Motor neuron (in vitro differentiated cells): ENCODE results near the gene ATF4. TPM values are rescaled to one million over a fixed set of nuclear protein-coding genes. Genes with fewer than 3 reads are reported as not detected.

ENCODE experiments used
- ATAC-seq, 8 experiments: fragments of 200-7000 bp; cut with Tn5 transposase; replicated peaks in 6 of 8; 2 replicates each; pipeline ENCODE4 v1.8.0; 2021; ENCODE audit warnings: mild to moderate bottlenecking in 8 of 8, moderate library complexity in 8 of 8
- H3K27ac ChIP-seq, 2 donors: fragments of 250-450 bp; sonication (Bioruptor Pico); 2 replicates each; pipeline ENCODE4 v1.9.0; 2021; ENCODE audit warnings: antibody characterized with exemption in 2 of 2, mild to moderate bottlenecking in 2 of 2, moderate library complexity in 1 of 2
- H3K4me1 ChIP-seq, 2 donors: fragments of 250-450 bp; sonication (Bioruptor Pico); replicated peaks in 1 of 2; 2 replicates each; pipeline ENCODE4 v1.6.1; 2021; ENCODE audit warnings: antibody characterized with exemption in 2 of 2, mild to moderate bottlenecking in 2 of 2, moderate library complexity in 1 of 2
- H3K4me3 ChIP-seq, 5 donors: fragments of 250-450 bp; sonication (Bioruptor Pico); 2 replicates each; pipeline ENCODE4 v1.9.0; 2021; ENCODE audit warnings: antibody characterized with exemption in 5 of 5, mild to moderate bottlenecking in 5 of 5, moderate library complexity in 4 of 5
- WGBS, 10 experiments: fragments of 450-650 bp; shearing (Covaris generic); methylation state at CpG; one replicate each; pipeline ENCODE4 v1.0.0; 2022; 5-methylcytosine and 5-hydroxymethylcytosine counted together
- in situ Hi-C, 9 experiments: fragments of 400-800 bp; cut with MboI; loops; one replicate each; pipeline ENCODE4 v1.15.0; 2021; ENCODE audit warnings: low sequenced_read_pairs in 9 of 9, low pct_unique_long_range_greater_than_20kb in 2 of 9; ENCODE audit not compliant: unreplicated experiment in 9 of 9
- total RNA-seq, 8 experiments: library from RNA; unstranded; fragments of 300-600 nt; gene quantifications; 2 replicates each; pipeline versions ENCODE4 v1.2.3 to v1.2.4, GENCODE V29; 2022

Gene ATF4
- total RNA-seq, 8 experiments from 2014 or later, result 351 to 694 (median 479) TPM

GRCh38 chr22:39524753-39525657 is 4.6 kb downstream of the ATF4 start:
- no peak for ATAC-seq
- 0 to 92% (median 80%) methylated on average over 1 to 6 of the region's 10 CpGs; no CpG with 5 or more reads in 2 of the 10 experiments for WGBS, 10 experiments
- in situ Hi-C loops, result loop anchor here (25.0 kb wide), 6 partner anchors 113 to 837 kb away; partner anchors contain the start of genes CBX7 (in 6 of the 9), SGSM3 (in 2 of the 9), SYNGR1 (in 2 of the 9) and TAB1 (in 1 of the 9)
- H3K4me3 ChIP-seq, result no peak overlapping the region
- peaks cover 22 to 26% of the 10 kb centered on the region in 2 donors for H3K4me1 ChIP-seq
- no peak overlapping the region for H3K27ac ChIP-seq

- WGBS, 10 experiments, result 50 to 100% (median 82%) methylated on average over 1 to 4 of the region's 4 CpGs; no CpG with 5 or more reads in 3 of the 10 experiments
- in situ Hi-C loops, result loop anchor here in 4 of 9 experiments (25.0 kb wide), 2 partner anchors 512 to 837 kb away; partner anchors contain the start of gene SGSM3 (in 2 of the 4)
- Histone ChIP-seq H3K4me3 (no peak overlapping the region), H3K4me1 (peaks cover 22 to 26% of the 10 kb centered on the region in 2 donors), H3K27ac (no peak overlapping the region)
- ATAC-seq, result no peak
These were observed 5.3 kb downstream of the ATF4 start for GRCh38 chr22:39525658-39525975.

- H3K4me3 ChIP-seq, result no peak overlapping the region
- H3K27ac ChIP-seq, result no peak overlapping the region
- WGBS, 10 experiments, result 62 to 73% methylated on average over 2 of the region's 4 CpGs; no CpG with 5 or more reads in 8 of the 10 experiments
- peak in 1 of 8 experiments; percentile 1 for ATAC-seq
- peaks cover 30 to 31% of the 10 kb centered on the region in 2 donors for H3K4me1 ChIP-seq
- in situ Hi-C loops, result loop anchor here in 4 of 9 experiments (25.0 kb wide), 2 partner anchors 511 to 836 kb away; partner anchors contain the start of gene SGSM3 (in 2 of the 4)
These were observed 6.4 kb downstream of the ATF4 start for GRCh38 chr22:39526736-39527171.

- in situ Hi-C loops, result loop anchor here in 4 of 9 experiments (25.0 kb wide), 2 partner anchors 510 to 835 kb away; partner anchors contain the start of gene SGSM3 (in 2 of the 4)
- 0 to 82% (median 60%) methylated on average over 1 to 5 of the region's 6 CpGs; no CpG with 5 or more reads in 5 of the 10 experiments for WGBS, 10 experiments
- ATAC-seq, result peak in 1 of 8 experiments; percentile 1
- Histone ChIP-seq H3K4me1 (peaks cover 22 to 33% of the 10 kb centered on the region in 2 donors), H3K4me3 (no peak overlapping the region), H3K27ac (no peak overlapping the region)
These were observed 7.2 kb downstream of the ATF4 start for GRCh38 chr22:39527481-39527961.

- Histone ChIP-seq H3K27ac (no peak overlapping the region), H3K4me1 (peaks cover 16 to 30% of the 10 kb centered on the region in 2 donors), H3K4me3 (no peak overlapping the region)
- in situ Hi-C loops, result loop anchor here in 4 of 9 experiments (25.0 kb wide), 2 partner anchors 509 to 834 kb away; partner anchors contain the start of gene SGSM3 (in 2 of the 4)
- ATAC-seq, result no peak
- WGBS, 10 experiments, result 0 to 100% (median 75%) methylated on average over 1 to 2 of the region's 12 CpGs; no CpG with 5 or more reads in 6 of the 10 experiments
These were observed 7.8 kb downstream of the ATF4 start for GRCh38 chr22:39528080-39528661.

- ATAC-seq, result peak; percentile 10 to 32 (median 24)
- peak overlapping the region in 1 of 2 donors; percentile 1 for H3K27ac ChIP-seq
- H3K4me1 ChIP-seq, result peaks cover 18 to 26% of the 10 kb centered on the region in 2 donors
- in situ Hi-C loops, result loop anchor here in 4 of 9 experiments (25.0 kb wide), 2 partner anchors 508 to 833 kb away; partner anchors contain the start of gene SGSM3 (in 2 of the 4)
- peak overlapping the region in 4 of 5 donors; percentile 0 to 10 (median 6) for H3K4me3 ChIP-seq
- WGBS, 10 experiments, result 22 to 81% (median 66%) methylated on average over 4 to 17 of the region's 32 CpGs; no CpG with 5 or more reads in 3 of the 10 experiments
These were observed 8.5 kb downstream of the ATF4 start for GRCh38 chr22:39528681-39529486.

GRCh38 chr22:39529487-39529851 is 9.1 kb downstream of the ATF4 start:
- in situ Hi-C loops, result loop anchor here in 4 of 9 experiments (25.0 kb wide), 2 partner anchors 508 to 833 kb away; partner anchors contain the start of gene SGSM3 (in 2 of the 4)
- Histone ChIP-seq H3K27ac (peak overlapping the region in 1 of 2 donors; percentile 1), H3K4me3 (peak overlapping the region in 1 of 5 donors; percentile 10), H3K4me1 (peaks cover 18 to 21% of the 10 kb centered on the region in 2 donors)
- WGBS, 10 experiments, result 31 to 100% (median 50%) methylated on average over 1 to 10 of the region's 17 CpGs; no CpG with 5 or more reads in 6 of the 10 experiments
- ATAC-seq, result no peak

GRCh38 chr22:39530116-39530515 is 9.8 kb downstream of the ATF4 start:
- in situ Hi-C loops, result loop anchor here in 7 of 9 experiments (10.0 to 25.0 kb wide), 4 partner anchors 505 to 832 kb away; partner anchors contain the start of gene SGSM3 (in 2 of the 7)
- Histone ChIP-seq H3K4me3 (no peak overlapping the region), H3K4me1 (peaks cover 21% of the 10 kb centered on the region in 2 donors), H3K27ac (no peak overlapping the region)
- ATAC-seq, result no peak
- 40 to 100% (median 85%) methylated on average over 1 to 6 of the region's 6 CpGs for WGBS, 10 experiments

- no peak overlapping the region for H3K4me3 ChIP-seq
- H3K27ac ChIP-seq, result no peak overlapping the region
These were observed 10.4 kb downstream of the ATF4 start for GRCh38 chr22:39530692-39531331.

GRCh38 chr22:39532215-39533073 is 12.1 kb downstream of the ATF4 start, which contains the start of gene RPS19BP1:
TSS of gene RPS19BP1 (minus strand) at chr22:39532748. CDS start at chr22:39532738, 10 bp downstream.
- Histone ChIP-seq H3K27ac (peak within 1 kb of the TSS; percentile 82 to 92), H3K4me1 (peaks cover 21 to 22% of the 10 kb centered on the region in 2 donors), H3K4me3 (peak within 1 kb of the TSS; percentile 58 to 80 (median 71))
- in situ Hi-C loops, result loop anchor here in 7 of 9 experiments (10.0 to 25.0 kb wide), 4 partner anchors 502 to 830 kb away; partner anchors contain the start of gene SGSM3 (in 2 of the 7)
- peak; percentile 77 to 88 (median 84) for ATAC-seq
- 0 to 5% (median 0%) methylated on average over 3 to 26 of the region's 67 CpGs; no CpG with 5 or more reads in 1 of the 10 experiments for WGBS, 10 experiments

More at GRCh38 chr22:39530692-39531331, 10.4 kb downstream of the ATF4 start:
- 20 to 73% (median 40%) methylated on average over 1 to 4 of the region's 9 CpGs; no CpG with 5 or more reads in 6 of the 10 experiments for WGBS, 10 experiments
- peaks cover 21 to 22% of the 10 kb centered on the region in 2 donors for H3K4me1 ChIP-seq
- ATAC-seq, result no peak
- in situ Hi-C loops, result loop anchor here in 7 of 9 experiments (10.0 to 25.0 kb wide), 4 partner anchors 504 to 831 kb away; partner anchors contain the start of gene SGSM3 (in 2 of the 7)
